ENCODE measurements around the gene NHS.

DNA sequence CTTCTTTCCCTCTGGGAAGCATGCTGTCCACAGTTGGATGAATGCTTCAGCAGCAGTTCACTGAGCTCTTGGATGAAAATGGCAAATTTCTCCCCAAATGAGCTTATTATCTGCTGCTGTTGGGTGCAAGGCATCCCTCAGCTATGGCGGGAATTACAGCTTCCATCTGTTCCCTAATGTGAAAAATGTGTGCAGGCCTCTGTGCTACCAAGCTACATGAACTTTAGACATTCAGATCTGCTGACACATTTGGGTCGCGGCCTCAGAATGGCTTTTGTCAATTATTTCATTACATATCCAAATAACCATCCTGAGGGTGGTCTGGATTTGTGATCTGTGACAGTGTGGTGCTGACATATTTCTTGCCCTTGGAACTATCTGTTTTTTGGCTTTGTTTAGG is 242.8 kb downstream of the NHS start:
- TF ChIP-seq POLR2A (IDR thresholded peaks at IDR 0.05), result no peak
- TF ChIP-seq, protein P1, sequence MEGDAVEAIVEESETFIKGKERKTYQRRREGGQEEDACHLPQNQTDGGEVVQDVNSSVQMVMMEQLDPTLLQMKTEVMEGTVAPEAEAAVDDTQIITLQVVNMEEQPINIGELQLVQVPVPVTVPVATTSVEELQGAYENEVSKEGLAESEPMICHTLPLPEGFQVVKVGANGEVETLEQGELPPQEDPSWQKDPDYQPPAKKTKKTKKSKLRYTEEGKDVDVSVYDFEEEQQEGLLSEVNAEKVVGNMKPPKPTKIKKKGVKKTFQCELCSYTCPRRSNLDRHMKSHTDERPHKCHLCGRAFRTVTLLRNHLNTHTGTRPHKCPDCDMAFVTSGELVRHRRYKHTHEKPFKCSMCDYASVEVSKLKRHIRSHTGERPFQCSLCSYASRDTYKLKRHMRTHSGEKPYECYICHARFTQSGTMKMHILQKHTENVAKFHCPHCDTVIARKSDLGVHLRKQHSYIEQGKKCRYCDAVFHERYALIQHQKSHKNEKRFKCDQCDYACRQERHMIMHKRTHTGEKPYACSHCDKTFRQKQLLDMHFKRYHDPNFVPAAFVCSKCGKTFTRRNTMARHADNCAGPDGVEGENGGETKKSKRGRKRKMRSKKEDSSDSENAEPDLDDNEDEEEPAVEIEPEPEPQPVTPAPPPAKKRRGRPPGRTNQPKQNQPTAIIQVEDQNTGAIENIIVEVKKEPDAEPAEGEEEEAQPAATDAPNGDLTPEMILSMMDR (IDR thresholded peaks at IDR 0.05), result no peak
